ENCODE measurements around the gene LRRC32. TPM values are rescaled to one million over a fixed set of nuclear protein-coding genes. Genes with fewer than 3 reads are reported as not detected.

Gene LRRC32
- polyA plus RNA-seq, 2 of the 4 experiments (the other 2 are of a cell fraction), result 0.25 to 0.62 TPM

GRCh38 chr11:76626266-76626665, 44.3 kb downstream of the LRRC32 start (continued):
- TF ChIP-seq E2F6 (IDR thresholded peaks at IDR 0.05; ENCODE audit: borderline replicate concordance, low read depth) (no peak), PHF8 (IDR thresholded peaks at IDR 0.05; ENCODE audit: borderline replicate concordance, low read depth) (no peak), EP300 (IDR thresholded peaks at IDR 0.05) (no peak), EHMT2 (IDR thresholded peaks at IDR 0.05; ENCODE audit: low read depth) (no peak), MAZ (IDR thresholded peaks at IDR 0.05; ENCODE audit: borderline replicate concordance, low read depth, low read length) (no peak), TFCP2L1 (CRISPR knock-in tag; IDR thresholded peaks at IDR 0.05) (no peak), ZSCAN20 (CRISPR knock-in tag; IDR thresholded peaks at IDR 0.05) (no peak)
- TF ChIP-seq, protein P1, sequence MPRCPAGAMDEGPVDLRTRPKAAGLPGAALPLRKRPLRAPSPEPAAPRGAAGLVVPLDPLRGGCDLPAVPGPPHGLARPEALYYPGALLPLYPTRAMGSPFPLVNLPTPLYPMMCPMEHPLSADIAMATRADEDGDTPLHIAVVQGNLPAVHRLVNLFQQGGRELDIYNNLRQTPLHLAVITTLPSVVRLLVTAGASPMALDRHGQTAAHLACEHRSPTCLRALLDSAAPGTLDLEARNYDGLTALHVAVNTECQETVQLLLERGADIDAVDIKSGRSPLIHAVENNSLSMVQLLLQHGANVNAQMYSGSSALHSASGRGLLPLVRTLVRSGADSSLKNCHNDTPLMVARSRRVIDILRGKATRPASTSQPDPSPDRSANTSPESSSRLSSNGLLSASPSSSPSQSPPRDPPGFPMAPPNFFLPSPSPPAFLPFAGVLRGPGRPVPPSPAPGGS (IDR thresholded peaks at IDR 0.05), result no peak
- TF ChIP-seq, protein P2, sequence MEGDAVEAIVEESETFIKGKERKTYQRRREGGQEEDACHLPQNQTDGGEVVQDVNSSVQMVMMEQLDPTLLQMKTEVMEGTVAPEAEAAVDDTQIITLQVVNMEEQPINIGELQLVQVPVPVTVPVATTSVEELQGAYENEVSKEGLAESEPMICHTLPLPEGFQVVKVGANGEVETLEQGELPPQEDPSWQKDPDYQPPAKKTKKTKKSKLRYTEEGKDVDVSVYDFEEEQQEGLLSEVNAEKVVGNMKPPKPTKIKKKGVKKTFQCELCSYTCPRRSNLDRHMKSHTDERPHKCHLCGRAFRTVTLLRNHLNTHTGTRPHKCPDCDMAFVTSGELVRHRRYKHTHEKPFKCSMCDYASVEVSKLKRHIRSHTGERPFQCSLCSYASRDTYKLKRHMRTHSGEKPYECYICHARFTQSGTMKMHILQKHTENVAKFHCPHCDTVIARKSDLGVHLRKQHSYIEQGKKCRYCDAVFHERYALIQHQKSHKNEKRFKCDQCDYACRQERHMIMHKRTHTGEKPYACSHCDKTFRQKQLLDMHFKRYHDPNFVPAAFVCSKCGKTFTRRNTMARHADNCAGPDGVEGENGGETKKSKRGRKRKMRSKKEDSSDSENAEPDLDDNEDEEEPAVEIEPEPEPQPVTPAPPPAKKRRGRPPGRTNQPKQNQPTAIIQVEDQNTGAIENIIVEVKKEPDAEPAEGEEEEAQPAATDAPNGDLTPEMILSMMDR (IDR thresholded peaks at IDR 0.05), result no peak

DNA sequence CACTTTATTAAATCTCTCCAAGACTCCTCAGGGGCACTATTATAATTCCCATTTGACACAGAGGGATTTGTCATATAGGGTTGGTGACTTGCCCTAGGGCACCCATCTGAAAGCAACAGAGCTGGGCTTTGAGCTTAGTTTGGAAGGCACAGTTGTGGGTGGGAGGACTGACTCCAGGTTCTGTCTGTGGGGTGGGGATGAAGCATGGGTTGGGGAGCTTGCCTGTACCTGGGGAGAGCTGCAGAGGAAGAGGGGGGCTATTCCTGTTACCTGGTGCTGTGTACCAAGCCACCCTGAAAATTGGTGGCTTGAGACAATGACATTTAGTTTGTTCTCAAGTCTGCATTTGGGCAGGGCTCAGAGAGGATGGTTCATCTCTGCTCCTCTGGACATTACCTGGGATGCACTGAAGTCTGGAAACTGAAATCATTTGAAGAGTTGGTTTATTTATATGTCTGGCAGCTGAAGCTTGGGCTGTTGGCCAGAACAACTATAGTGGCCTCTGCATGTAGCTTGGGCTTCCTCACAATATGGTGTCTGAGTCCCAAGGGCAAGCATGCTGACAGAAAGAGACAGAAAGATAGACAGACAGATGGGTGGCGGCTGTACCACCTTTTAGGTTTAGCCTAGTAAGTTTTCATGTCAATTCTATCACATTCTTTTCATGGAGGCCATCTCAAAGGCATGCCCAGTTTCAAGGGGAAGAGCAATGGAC, 44.9 kb downstream of the LRRC32 start:
- ATAC-seq (no peak), FAIRE-seq (no peak)
- CTCF ChIA-PET, result interaction anchor here (1.2 kb wide), 1 partner anchor 14 kb away, joined by 3 read pairs; no protein-coding TSS in a partner anchor

GRCh38 chr11:76624500-76625379, 45.8 kb downstream of the LRRC32 start:
- 80% methylated on average over 15 of the region's 15 CpGs for WGBS (ENCODE audit: missing lambda C conversion rate)
- TF ChIP-seq CHD2 (IDR thresholded peaks at IDR 0.05; ENCODE audit: low read length, partially characterized antibody) (no peak), CBX8 (IDR thresholded peaks at IDR 0.05) (no peak), MYC (IDR thresholded peaks at IDR 0.05; ENCODE audit: borderline replicate concordance, low read length) (no peak), TP53 (CRISPR knock-in tag; IDR thresholded peaks at IDR 0.05) (no peak), POLR2A (IDR thresholded peaks at IDR 0.05; ENCODE audit: low read length) (no peak), MAZ (IDR thresholded peaks at IDR 0.05; ENCODE audit: borderline replicate concordance, low read depth, low read length) (no peak), EHMT2 (IDR thresholded peaks at IDR 0.05; ENCODE audit: low read depth) (no peak), POLR2AphosphoS2 (conservative IDR thresholded peaks at IDR 0.05; ENCODE audit: low read length) (no peak), RAD21 (conservative IDR thresholded peaks at IDR 0.05 in 1 of 2, IDR thresholded peaks at IDR 0.05 in 1 of 2) (no peak), ZNF302 (CRISPR knock-in tag; IDR thresholded peaks at IDR 0.05) (no peak), ATOH8 (CRISPR knock-in tag; IDR thresholded peaks at IDR 0.05; ENCODE audit: low read depth) (no peak), HEYL (CRISPR knock-in tag; IDR thresholded peaks at IDR 0.05) (no peak), KDM1A (IDR thresholded peaks at IDR 0.05; ENCODE audit: low read depth) (no peak)
- TF ChIP-seq, protein P3, sequence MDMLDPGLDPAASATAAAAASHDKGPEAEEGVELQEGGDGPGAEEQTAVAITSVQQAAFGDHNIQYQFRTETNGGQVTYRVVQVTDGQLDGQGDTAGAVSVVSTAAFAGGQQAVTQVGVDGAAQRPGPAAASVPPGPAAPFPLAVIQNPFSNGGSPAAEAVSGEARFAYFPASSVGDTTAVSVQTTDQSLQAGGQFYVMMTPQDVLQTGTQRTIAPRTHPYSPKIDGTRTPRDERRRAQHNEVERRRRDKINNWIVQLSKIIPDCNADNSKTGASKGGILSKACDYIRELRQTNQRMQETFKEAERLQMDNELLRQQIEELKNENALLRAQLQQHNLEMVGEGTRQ (IDR thresholded peaks at IDR 0.05), result no peak
- TF ChIP-seq, protein P1 (IDR thresholded peaks at IDR 0.05), result no peak
- no peak for FAIRE-seq

More for the DNA sequence above, 44.9 kb downstream of the LRRC32 start:
- Histone ChIP-seq H3K4me1 (no peaks in the 10 kb centered on the region), H3K9me3 (peaks cover 11% of the 10 kb centered on the region; the same call in 2 of the 3 replicates), H3K27ac (no peak overlapping the region), H3K4me2 (no peak overlapping the region), H3K4me3 (no peak overlapping the region)
- no peak for TF ChIP-seq CHD4 (IDR thresholded peaks at IDR 0.05; ENCODE audit: borderline replicate concordance)
- TF ChIP-seq SREBF2 (IDR thresholded peaks at IDR 0.05), result no peak
- TF ChIP-seq FOSB (CRISPR knock-in tag; IDR thresholded peaks at IDR 0.05), result no peak
- TF ChIP-seq RFX5 (IDR thresholded peaks at IDR 0.05), result no peak
- TF ChIP-seq HOXB5 (CRISPR knock-in tag; IDR thresholded peaks at IDR 0.05), result no peak
- TF ChIP-seq NPAS2 (CRISPR knock-in tag; IDR thresholded peaks at IDR 0.05; ENCODE audit: borderline replicate concordance), result no peak
- TF ChIP-seq ESRRA (IDR thresholded peaks at IDR 0.05; ENCODE audit: borderline replicate concordance, low read length), result no peak
- POLR2A ChIA-PET, result no interaction called here
- DNase-seq (ENCODE audit: low read depth in 1 of 2, low spot score in 1 of 2), result peak in 1 of 2 experiments; percentile 16
- 21% methylated on average over 1 of the region's 1 CpG for WGBS (ENCODE audit: missing lambda C conversion rate)

More at GRCh38 chr11:76624500-76625379, 45.8 kb downstream of the LRRC32 start:
- peaks cover 11% of the 10 kb centered on the region; the same call in 2 of the 3 replicates for H3K9me3 ChIP-seq
- H3K27ac ChIP-seq, result no peak overlapping the region
- H3K4me2 ChIP-seq, result no peak overlapping the region
- ChIA-PET POLR2A (no interaction called here), CTCF (interaction anchor here (0.9 kb wide), 1 partner anchor 8 kb away, joined by 3 read pairs; no protein-coding TSS in a partner anchor)
- ATAC-seq (no peak), DNase-seq (ENCODE audit: low read depth in 1 of 2, low spot score in 1 of 2) (no peak)
- no peaks in the 10 kb centered on the region for H3K4me1 ChIP-seq
- H3K4me3 ChIP-seq, result no peak overlapping the region

Data from A549 (cell line).